HG02938 (cell line): ENCODE results near the gene ZER1.
A peak's percentile ranks its signal among the peaks of the same experiment; 100 is the strongest.
"Not testable (repeated sequence)": the region's sequence is repeated elsewhere in the genome, so short reads cannot be mapped to it uniquely, and the experiment has no call there.

Experiments used
- ATAC-seq: cut with Tn5 transposase; IDR thresholded peaks from one replicate; pipeline ENCODE4 v1.9.1; 2021; ENCODE audit warnings: mild to moderate bottlenecking, moderate library complexity; ENCODE audit not compliant: unreplicated experiment

The ZER1 gene

GRCh38 chr9:128718047-128718446 lies 53.7 kb downstream of the ZER1 start:
- no peak for ATAC-seq

- ATAC-seq, result no peak
Observed at GRCh38 chr9:128716581-128717254, 55.0 kb downstream of the ZER1 start.

GRCh38 chr9:128715436-128715750 lies 56.3 kb downstream of the ZER1 start:
- ATAC-seq, result no peak

DNA sequence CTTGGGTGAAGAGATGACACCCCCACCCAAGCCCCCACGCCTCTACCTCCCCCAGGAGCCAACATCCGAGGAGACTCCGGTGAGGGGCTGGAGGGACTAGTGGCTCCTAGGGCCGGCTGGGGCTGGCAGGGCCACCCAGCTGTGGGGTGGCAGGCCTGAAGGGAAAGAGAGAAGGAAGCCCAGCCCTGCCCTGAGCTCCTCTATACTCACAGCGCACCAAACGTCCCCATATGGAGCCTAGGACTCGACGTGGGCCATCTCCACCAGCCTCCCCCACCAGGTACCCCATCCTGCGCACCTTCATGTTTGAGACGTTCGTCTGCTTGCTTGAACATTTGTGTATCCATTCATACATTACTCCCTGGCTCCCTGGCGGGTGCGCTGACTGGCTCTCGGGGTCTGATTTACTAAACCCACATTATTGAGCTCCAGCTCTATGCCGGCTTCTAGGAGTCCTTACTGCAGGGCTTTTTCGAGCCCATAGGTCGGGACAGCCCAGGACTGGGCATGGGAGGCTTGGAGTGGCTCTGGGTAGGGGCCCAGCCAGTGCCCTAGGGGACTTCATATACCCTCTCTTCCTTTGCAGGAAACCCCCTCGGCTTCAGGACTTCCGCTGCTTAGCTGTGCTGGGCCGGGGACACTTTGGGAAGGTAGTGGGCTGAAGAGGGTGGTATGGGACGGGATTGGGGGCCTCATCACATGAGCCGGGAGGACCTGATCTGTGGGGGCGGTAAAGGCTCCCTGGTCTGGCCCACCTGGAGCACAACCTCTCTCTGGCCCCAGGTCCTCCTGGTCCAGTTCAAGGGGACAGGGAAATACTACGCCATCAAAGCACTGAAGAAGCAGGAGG lies 56.9 kb downstream of the ZER1 start:
- no peak for ATAC-seq

GRCh38 chr9:128713941-128714573 lies 57.7 kb downstream of the ZER1 start:
- no peak for ATAC-seq

- ATAC-seq, result no peak
Observed at GRCh38 chr9:128713411-128713780, 58.3 kb downstream of the ZER1 start.

DNA sequence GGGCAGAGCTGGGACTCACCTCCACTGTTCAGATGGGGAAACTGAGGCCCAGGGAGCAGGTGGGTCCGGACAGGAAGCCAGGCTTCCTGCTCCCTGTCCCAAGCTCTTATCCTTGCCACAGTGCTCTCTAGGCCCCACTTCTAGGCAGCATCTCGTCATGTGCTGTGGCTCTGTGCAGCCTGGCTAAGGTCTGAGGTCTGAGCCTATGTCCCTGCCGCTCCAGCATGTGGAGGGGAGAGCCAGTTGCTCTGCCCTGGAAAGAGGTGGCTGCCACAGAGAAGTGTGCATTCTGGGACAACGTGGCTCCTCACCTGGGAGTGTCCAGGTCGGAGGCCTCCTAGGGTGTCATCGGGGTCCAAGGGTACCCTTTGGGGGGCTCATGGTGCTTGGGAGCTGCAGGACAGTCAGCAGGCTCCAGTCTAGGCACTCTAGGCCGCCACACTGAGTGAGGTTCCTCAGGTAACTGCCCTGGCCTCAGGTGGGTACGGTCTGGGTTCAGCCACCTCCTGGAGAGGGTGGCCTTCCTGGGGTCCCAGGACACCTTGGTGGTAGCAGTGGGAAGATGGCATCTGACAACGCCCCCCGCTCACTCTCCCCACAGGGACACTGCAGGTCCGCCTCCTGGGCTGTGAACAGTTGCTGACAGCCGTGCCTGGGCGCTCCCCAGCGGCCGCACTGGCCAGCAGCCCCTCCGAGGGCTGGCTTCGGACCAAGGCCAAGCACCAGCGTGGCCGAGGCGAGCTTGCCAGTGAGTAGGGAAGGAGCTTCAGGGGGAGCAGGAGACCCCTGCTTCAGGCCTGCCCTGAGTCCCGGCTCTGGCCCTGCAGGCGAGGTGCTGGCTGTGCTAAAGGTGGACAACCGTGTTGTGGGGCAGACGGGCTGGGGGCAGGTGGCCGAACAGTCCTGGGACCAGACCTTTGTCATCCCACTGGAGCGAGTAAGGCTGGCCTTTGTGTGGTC lies 59.0 kb downstream of the ZER1 start:
- ATAC-seq, result no peak

- ATAC-seq, result no peak
Observed at GRCh38 chr9:128707446-128707845, 64.3 kb downstream of the ZER1 start.

GRCh38 chr9:128706671-128707381 lies 64.9 kb downstream of the ZER1 start:
- no peak for ATAC-seq

DNA sequence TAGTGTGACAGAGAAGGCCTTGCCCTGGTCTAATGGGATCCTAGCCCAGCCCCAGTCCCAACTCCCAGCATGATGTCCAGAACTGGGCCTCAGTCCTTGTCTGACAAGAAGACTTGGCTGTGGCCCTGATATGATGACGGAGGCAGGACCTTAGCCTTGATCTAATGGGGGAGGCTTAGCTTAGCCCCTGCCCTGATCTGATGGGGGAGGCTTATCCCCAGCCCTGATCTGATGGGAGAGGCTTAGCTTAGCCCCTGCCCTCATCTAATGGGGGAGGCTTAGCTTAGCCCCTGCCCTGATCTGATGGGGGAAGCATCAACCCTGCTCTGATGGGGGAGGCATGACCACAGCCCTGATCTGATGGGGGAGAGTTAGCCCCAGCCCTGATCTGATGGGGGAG lies 65.7 kb downstream of the ZER1 start:
- no peak for ATAC-seq

- no peak for ATAC-seq
Observed at GRCh38 chr9:128705051-128705965, 66.4 kb downstream of the ZER1 start.

- ATAC-seq, result no peak
Observed at GRCh38 chr9:128704356-128704670, 67.4 kb downstream of the ZER1 start.

DNA sequence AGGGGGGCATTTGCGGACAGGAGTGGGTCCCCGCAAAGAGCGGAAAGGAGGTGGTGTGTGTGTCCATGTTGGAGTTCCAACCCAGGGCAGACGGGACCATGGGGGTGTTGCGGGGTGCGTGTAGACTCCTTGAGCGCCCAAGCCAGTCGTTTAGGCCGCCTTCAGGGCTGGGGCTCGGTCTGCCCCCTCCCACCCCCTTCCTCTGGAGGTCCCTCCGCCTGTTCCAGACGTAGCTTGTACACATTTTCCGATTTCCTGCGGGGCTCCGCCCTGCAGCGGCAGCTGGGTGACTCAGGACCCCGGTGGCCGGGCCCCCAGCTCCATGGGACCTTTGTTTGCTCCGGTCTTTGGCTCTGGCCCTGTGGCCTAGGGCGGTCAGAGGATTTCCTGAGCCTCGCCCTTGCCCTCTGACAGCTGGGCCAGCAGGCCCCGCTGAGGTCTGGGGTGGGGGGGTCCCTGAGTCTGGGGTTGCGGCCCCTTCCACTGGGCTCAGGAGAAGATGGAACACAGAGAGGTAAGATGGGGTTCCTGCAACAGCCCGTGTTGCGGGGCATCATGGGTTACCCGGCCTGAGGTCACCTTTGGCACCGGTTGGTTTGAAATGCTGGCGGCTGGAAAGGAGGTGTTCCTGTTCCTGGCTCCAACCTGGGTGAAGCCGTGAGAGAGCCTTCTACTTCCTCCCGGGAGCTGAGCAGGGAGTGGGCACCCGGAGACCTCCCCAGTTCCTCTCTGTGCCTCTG lies 67.9 kb downstream of the ZER1 start:
- no peak for ATAC-seq

DNA sequence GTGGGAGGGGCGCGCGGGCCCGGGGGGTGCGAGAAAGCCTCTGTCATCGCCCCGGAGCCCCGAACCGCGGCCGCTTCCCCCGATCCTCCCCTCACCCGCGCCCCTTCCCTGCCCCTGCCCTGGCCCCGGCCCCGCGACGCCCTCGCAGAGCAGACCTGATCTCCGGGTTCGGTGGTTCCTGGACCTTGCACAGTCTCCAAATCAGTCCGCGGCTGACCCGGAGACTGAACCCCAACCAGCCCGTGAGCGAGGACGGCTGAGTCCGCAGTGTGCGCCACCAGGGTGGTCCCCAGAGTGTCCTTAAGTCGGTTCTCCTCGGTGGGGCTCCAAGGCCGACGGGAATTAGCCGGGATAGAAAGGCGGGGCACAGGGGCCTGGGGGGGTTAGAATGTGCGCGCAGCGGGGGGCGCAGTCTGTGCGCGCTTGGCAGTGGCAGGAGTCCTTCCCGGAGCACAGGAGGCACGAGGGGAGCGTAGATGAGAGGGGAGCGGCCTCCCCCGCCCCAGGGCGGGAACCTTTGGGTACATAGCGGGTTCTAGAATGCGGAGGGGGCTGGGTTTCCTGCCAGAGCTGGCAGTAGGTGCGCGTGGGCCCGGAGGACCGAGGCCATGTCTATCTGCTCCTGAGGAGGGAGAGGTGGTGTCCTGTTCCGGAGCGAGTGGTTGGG lies 68.6 kb downstream of the ZER1 start:
- ATAC-seq, result peak; percentile 19

DNA sequence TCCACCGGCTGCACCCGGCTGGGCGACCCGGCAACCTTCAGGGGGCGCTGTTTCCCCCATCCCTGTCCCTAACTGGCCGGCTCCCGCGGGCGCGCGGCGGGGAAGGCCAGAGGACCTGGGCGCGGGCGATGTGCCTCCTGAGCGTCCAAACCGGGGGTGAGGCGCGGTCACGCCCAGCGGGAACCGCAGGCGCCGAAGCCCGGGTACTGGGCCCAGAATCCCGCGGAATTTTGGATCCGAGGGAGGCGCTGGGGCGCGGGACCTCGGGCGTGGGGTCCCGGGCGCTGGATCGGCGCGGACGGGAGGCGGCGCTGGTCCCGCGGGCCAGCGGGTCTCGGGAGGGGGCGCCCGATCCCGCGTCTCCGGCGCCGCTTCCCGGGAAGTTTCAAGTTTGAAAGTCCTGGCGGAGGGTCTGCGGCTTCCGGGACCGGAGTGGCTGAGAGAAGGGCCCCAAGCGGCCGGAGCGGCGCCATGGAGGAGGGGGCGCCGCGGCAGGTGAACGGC lies 69.2 kb downstream of the ZER1 start, which contains the start of gene PKN3:
TSS of gene PKN3 (plus strand) at position 59 of the 504 bp plus-strand sequence. CDS start at position 472, 413 bp downstream.
- ATAC-seq, result peak; percentile 53

- no peak for ATAC-seq
Observed at GRCh38 chr9:128701227-128701854, 70.4 kb downstream of the ZER1 start.

GRCh38 chr9:128699096-128699795 lies 72.5 kb downstream of the ZER1 start:
- not testable (repeated sequence) for ATAC-seq
